HepG2 (cell line): ENCODE measurements around the gene CAMK2D. TPM values are rescaled to one million over a fixed set of nuclear protein-coding genes. Genes with fewer than 3 reads are reported as not detected.

Experiments
- ATAC-seq: fragments of 200-7000 bp; cut with Tn5 transposase; 3 replicates; pipeline ENCODE4 v1.9.1; 2020; ENCODE audit warnings: mild to moderate bottlenecking, moderate library complexity
- BruUV-seq: library from RNA; stranded (reverse); fragments of 400-500 nt; replicated peaks from 2 replicates; lab custom pipeline; 2021; lab: Mats Ljungman, UMichigan
- CTCF ChIA-PET: fragments of 300-600 bp; formaldehyde crosslinking; extraction: SDS; loops from one replicate; lab custom pipeline; 2021; ENCODE audit warnings: low total read pairs, inconsistent platforms, low intra/inter-chr PET ratio; lab: Yijun Ruan, JAX
- POLR2A ChIA-PET: fragments of 350-600 bp; sonication (Branson Sonifier 250); formaldehyde crosslinking; loops from one replicate; lab custom pipeline; 2020; ENCODE audit warnings: antibody characterized with exemption, inconsistent platforms; lab: Yijun Ruan, JAX
- DNase-seq: peaks from one replicate; pipeline ENCODE4 v3.0.0-alpha.2; 2015; ENCODE audit warnings: low spot score
- FAIRE-seq: peaks from 3 replicates; lab custom pipeline; 2011; peaks lifted over from hg19 to GRCh38; lab: Jason Lieb, UNC
- H2AFZ ChIP-seq: one replicate; pipeline ENCODE4 v1.6.1; 2011; ENCODE audit warnings: low read length, inconsistent platforms
- H3K27ac ChIP-seq: fragments of 300-600 bp; 3 replicates; pipeline ENCODE4 v1.8.0; 2011; ENCODE audit warnings: mixed run types, mild to moderate bottlenecking, mixed read lengths, low read length, inconsistent platforms; ENCODE audit not compliant: insufficient read depth; ENCODE audit errors: extremely low read length
- H3K27me3 ChIP-seq, 2 experiments: fragments of 200-600 bp in 1 of 2; 2 replicates in 1 of 2; 3 replicates in 1 of 2; pipeline versions ENCODE4 v1.6.0 to v1.8.0; 2011; ENCODE audit warnings: low read length in 2 of 2, mild to moderate bottlenecking in 2 of 2, moderate library complexity in 2 of 2, inconsistent platforms in 1 of 2; ENCODE audit not compliant: insufficient read depth in 2 of 2, control insufficient read depth in 1 of 2
- H3K36me3 ChIP-seq, 2 experiments: fragments of 200-600 bp in 1 of 2; replicated peaks in 1 of 2; 2 replicates in 1 of 2; 3 replicates in 1 of 2; pipeline versions ENCODE4 v1.5.1 to v1.8.0; 2011; ENCODE audit warnings: low read length in 2 of 2, inconsistent platforms in 1 of 2; ENCODE audit not compliant: insufficient read depth in 2 of 2, control insufficient read depth in 1 of 2
- H3K4me1 ChIP-seq: 2 replicates; pipeline ENCODE4 v1.5.1; 2012; ENCODE audit warnings: low read length, inconsistent platforms; ENCODE audit not compliant: insufficient read depth
- H3K4me2 ChIP-seq: 2 replicates; pipeline ENCODE4 v1.6.0; 2011; ENCODE audit warnings: low read depth, low read length, inconsistent platforms
- H3K4me3 ChIP-seq, 3 experiments: fragments of 200-600 bp in 1 of 3; sonication (generic), shearing (Covaris generic) in 1 of 3; replicated peaks in 1 of 3; 2 replicates each; pipeline ENCODE4 v1.5.1; 2011 to 2016; ENCODE audit warnings: low read length in 3 of 3, inconsistent platforms in 2 of 3, low read depth in 2 of 3, mild to moderate bottlenecking in 2 of 3, control low read depth in 1 of 3, mixed read lengths in 1 of 3; ENCODE audit not compliant: insufficient read depth in 1 of 3
- H3K79me2 ChIP-seq: one replicate; pipeline ENCODE4 v1.6.1; 2011; ENCODE audit warnings: low read length, inconsistent platforms; ENCODE audit not compliant: insufficient read depth
- H3K9ac ChIP-seq: 2 replicates; pipeline ENCODE4 v1.6.0; 2011; ENCODE audit warnings: mild to moderate bottlenecking, low read depth, low read length, inconsistent platforms; ENCODE audit not compliant: insufficient read depth
- H3K9me3 ChIP-seq: 2 replicates; pipeline ENCODE4 v1.5.1; 2012; ENCODE audit warnings: mild to moderate bottlenecking, low read length
- H4K20me1 ChIP-seq: 2 replicates; pipeline ENCODE4 v1.6.0; 2011; ENCODE audit warnings: inconsistent platforms, mild to moderate bottlenecking, low read length, moderate library complexity; ENCODE audit not compliant: insufficient read depth
- ATF7 ChIP-seq, 2 experiments: fragments of 450-650 bp in 1 of 2; sonication (generic) in 1 of 2; formaldehyde crosslinking in 1 of 2; IDR thresholded peaks; 2 replicates each; pipeline versions ENCODE4 v1.4.0 to v1.6.1; 2016 to 2020; ENCODE audit warnings: antibody characterized with exemption in 1 of 2, mild to moderate bottlenecking in 1 of 2, missing genetic modification reagents in 1 of 2
- DMAP1 ChIP-seq: IDR thresholded peaks from 2 replicates; pipeline ENCODE4 v1.6.1; 2016
- NRL ChIP-seq: sonication (generic); formaldehyde crosslinking; IDR thresholded peaks from 2 replicates; pipeline ENCODE4 v1.5.0; 2020; ENCODE audit warnings: missing genetic modification reagents, mild to moderate bottlenecking, moderate library complexity, borderline replicate concordance
- PHF8 ChIP-seq: sonication (generic); formaldehyde crosslinking; IDR thresholded peaks from 2 replicates; pipeline ENCODE4 v1.5.0; 2020; ENCODE audit warnings: missing genetic modification reagents
- REPIN1 ChIP-seq: sonication (generic); formaldehyde crosslinking; IDR thresholded peaks from 2 replicates; pipeline ENCODE4 v1.8.0; 2022; ENCODE audit warnings: missing genetic modification reagents, low read depth, mild to moderate bottlenecking, borderline replicate concordance
- RFXAP ChIP-seq: sonication (generic); formaldehyde crosslinking; IDR thresholded peaks from 2 replicates; pipeline ENCODE4 v1.4.0; 2020; ENCODE audit warnings: missing genetic modification reagents, borderline replicate concordance
- SRF ChIP-seq: IDR thresholded peaks from 2 replicates; pipeline ENCODE4 v1.6.1; 2011; ENCODE audit warnings: mild to moderate bottlenecking, low read depth, low read length, moderate library complexity
- SRSF9 ChIP-seq: fragments of 200-400 bp; formaldehyde crosslinking; IDR thresholded peaks from 2 replicates; pipeline ENCODE4 v1.6.1; 2018; ENCODE audit warnings: borderline replicate concordance, mild to moderate bottlenecking, low read depth, low read length; ENCODE audit not compliant: insufficient read depth, poor library complexity, severe bottlenecking
- U2AF1 ChIP-seq: fragments of 200-400 bp; formaldehyde crosslinking; optimal IDR thresholded peaks from 2 replicates; pipeline ENCODE3; 2017; ENCODE audit warnings: mild to moderate bottlenecking, low read depth, low read length
- ZC3H13 ChIP-seq: sonication (generic); formaldehyde crosslinking; IDR thresholded peaks from 2 replicates; pipeline ENCODE4 v1.8.1; 2023; ENCODE audit warnings: mild to moderate bottlenecking, missing genetic modification reagents, moderate library complexity
- ZFY ChIP-seq: sonication (generic); formaldehyde crosslinking; IDR thresholded peaks from 2 replicates; pipeline ENCODE4 v1.4.0; 2020; ENCODE audit warnings: missing genetic modification reagents
- ZMYM3 ChIP-seq: sonication (generic); formaldehyde crosslinking; IDR thresholded peaks from 2 replicates; pipeline ENCODE4 v1.5.1; 2020; ENCODE audit warnings: mild to moderate bottlenecking, missing genetic modification reagents
- ZMYM4 ChIP-seq: sonication (generic); formaldehyde crosslinking; IDR thresholded peaks from 2 replicates; pipeline ENCODE4 v1.8.1; 2023; ENCODE audit warnings: mild to moderate bottlenecking, missing genetic modification reagents
- ZNF136 ChIP-seq: sonication (generic); formaldehyde crosslinking; IDR thresholded peaks from 2 replicates; pipeline ENCODE4 v1.8.1; 2022; ENCODE audit warnings: low read depth, mild to moderate bottlenecking, moderate library complexity, missing genetic modification reagents
- ZNF296 ChIP-seq: sonication (generic); formaldehyde crosslinking; conservative IDR thresholded peaks from 2 replicates; pipeline ENCODE4 v1.5.0; 2020; ENCODE audit warnings: mild to moderate bottlenecking, missing genetic modification reagents
- ZNF33A ChIP-seq: sonication (generic); formaldehyde crosslinking; IDR thresholded peaks from 2 replicates; pipeline ENCODE4 v1.5.1; 2020; ENCODE audit warnings: missing genetic modification reagents, mild to moderate bottlenecking, moderate library complexity, borderline replicate concordance
- ZNF557 ChIP-seq: sonication (generic); formaldehyde crosslinking; IDR thresholded peaks from 2 replicates; pipeline ENCODE4 v1.4.0; 2020; ENCODE audit warnings: missing genetic modification reagents
- ZNF644 ChIP-seq: IDR thresholded peaks from 2 replicates; pipeline ENCODE4 v1.6.1; 2016; ENCODE audit warnings: low read depth
- ZNF720 ChIP-seq: sonication (generic); formaldehyde crosslinking; IDR thresholded peaks from 2 replicates; pipeline ENCODE4 v1.4.0; 2020; ENCODE audit warnings: missing genetic modification reagents
- ZSCAN30 ChIP-seq: sonication (generic); formaldehyde crosslinking; IDR thresholded peaks from 2 replicates; pipeline ENCODE4 v1.5.0; 2020; ENCODE audit warnings: mild to moderate bottlenecking, missing genetic modification reagents
- WGBS: methylation state at CpG from one replicate; pipeline ENCODE4 v1.1.6; 2017; ENCODE audit warnings: low lambda C conversion rate; 5-methylcytosine and 5-hydroxymethylcytosine counted together
- in situ Hi-C: cut with HindIII; loops from 2 replicates; pipeline ENCODE4 v1.10.0; 2017; ENCODE audit warnings: low pct_unique_long_range_greater_than_20kb; ENCODE audit not compliant: extremely low pct_ligation_motif_present
- intact Hi-C: fragments of 100-400 bp; cut with micrococcal nuclease; formaldehyde crosslinking; loops from one replicate; pipeline ENCODE4 v1.10.0; 2022; ENCODE audit not compliant: unreplicated experiment
- polyA plus RNA-seq, 8 experiments: library from polyadenylated mRNA; depleted of rRNA in 3 of 8; stranded (reverse) in 7 of 8; unstranded in 1 of 8; fragments of >200 nt; fragmentation: Illumina TruSeq in 4 of 8; extraction: Trizol in 4 of 8; gene quantifications; 2 replicates each; pipeline versions ENCODE4 v1.2.1 to v1.2.3, GENCODE V29; 2011 to 2016; ENCODE audit warnings: low read depth in 4 of 8, missing spikeins in 1 of 8, mixed read lengths in 1 of 8; ENCODE audit not compliant: insufficient read depth in 1 of 8
- total RNA-seq, 5 experiments: library from RNA; depleted of rRNA; stranded (reverse); fragments of >200 nt; fragmentation: Illumina TruSeq; extraction: Trizol; gene quantifications; 2 replicates each; pipeline ENCODE4 v1.2.3, GENCODE V29; 2016; ENCODE audit warnings: low read depth in 1 of 5
- TF ChIP-seq, protein P1 (sequence below): sonication (generic); formaldehyde crosslinking; IDR thresholded peaks from 2 replicates; pipeline ENCODE4 v1.4.0; 2020; ENCODE audit warnings: mild to moderate bottlenecking, missing genetic modification reagents
- TF ChIP-seq, protein P2 (sequence below): sonication (generic); formaldehyde crosslinking; IDR thresholded peaks from 2 replicates; pipeline ENCODE4 v1.5.0; 2020; ENCODE audit warnings: mild to moderate bottlenecking, low read depth, missing genetic modification reagents, borderline replicate concordance

Gene CAMK2D
- total and polyA plus RNA-seq, 2 of the 13 experiments (the other 11 are each of a cell fraction or from before 2014, with no cell fraction given) = 18.0 to 65.4 TPM

DNA sequence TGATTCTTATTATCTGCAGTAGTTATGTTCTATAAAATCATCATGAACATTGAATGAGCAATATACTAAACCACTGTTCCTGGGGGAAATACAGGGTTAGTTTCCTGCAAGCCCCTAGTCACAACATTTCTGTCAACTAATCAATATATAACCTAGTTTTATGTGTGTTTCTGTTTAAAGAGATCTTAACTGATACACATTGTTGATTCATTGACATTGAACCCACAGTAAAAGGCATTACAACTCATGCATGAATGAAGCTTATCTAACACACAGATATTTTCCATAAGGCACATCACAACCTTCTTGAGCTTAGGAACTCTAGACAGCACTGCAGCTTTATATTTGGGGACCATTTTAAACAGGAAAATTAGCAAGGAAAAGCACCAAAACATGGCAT, 134.2 kb downstream of the CAMK2D start:
- H3K79me2 ChIP-seq = peaks cover 4% of the 10 kb centered on the region
- H3K4me3 ChIP-seq = no peak overlapping the region
- ChIA-PET CTCF (no interaction called here), POLR2A (no interaction called here)
- no peak overlapping the region for H3K9ac ChIP-seq
- H3K9me3 ChIP-seq = no peaks in the 10 kb centered on the region
- no peak for FAIRE-seq
- no peak overlapping the region for H3K27ac ChIP-seq
- H3K36me3 ChIP-seq = peaks cover 0 to 4% of the 10 kb centered on the region in 2 experiments; a peak in 2 of 5 replicates
- BruUV-seq = no TSS peak
- ATAC-seq = no peak
- H3K4me1 ChIP-seq = peaks cover 6% of the 10 kb centered on the region
- intact Hi-C loops = no loop called here
- TF ChIP-seq, protein P1, sequence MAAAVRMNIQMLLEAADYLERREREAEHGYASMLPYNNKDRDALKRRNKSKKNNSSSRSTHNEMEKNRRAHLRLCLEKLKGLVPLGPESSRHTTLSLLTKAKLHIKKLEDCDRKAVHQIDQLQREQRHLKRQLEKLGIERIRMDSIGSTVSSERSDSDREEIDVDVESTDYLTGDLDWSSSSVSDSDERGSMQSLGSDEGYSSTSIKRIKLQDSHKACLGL (CRISPR knock-in tag) = no peak
- TF ChIP-seq SRSF9 (no peak), ZNF644 (CRISPR knock-in tag) (no peak), RFXAP (CRISPR knock-in tag) (no peak), ZNF296 (no peak), ZNF136 (no peak), ZSCAN30 (CRISPR knock-in tag) (no peak)
- in situ Hi-C loops = no loop called here
- no peak overlapping the region for H2AFZ ChIP-seq
- H3K4me2 ChIP-seq = no peak overlapping the region
- H3K27me3 ChIP-seq = no peaks in the 10 kb centered on the region
- no peaks in the 10 kb centered on the region for H4K20me1 ChIP-seq
- no peak for DNase-seq

DNA sequence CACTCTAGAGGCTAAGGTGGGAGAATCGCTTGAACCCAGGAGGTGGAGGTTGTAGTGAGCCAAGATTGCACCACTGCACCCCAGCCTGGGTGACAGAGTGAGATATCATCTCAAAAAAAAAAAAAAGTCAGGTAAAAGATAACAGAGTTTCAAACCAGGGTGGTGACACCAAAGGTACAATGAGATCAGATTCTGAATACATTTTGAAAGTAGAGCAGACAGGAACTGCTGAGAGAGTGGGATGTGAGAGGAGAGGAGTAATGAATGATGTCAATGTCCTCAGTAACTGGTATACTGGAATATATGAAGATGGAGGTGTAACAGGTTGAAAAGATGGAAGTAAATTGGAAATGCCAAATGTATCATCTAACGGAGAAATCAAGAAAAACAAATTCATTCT, 135.6 kb downstream of the CAMK2D start:
- no TSS peak for BruUV-seq
- WGBS = 100% methylated on average over 2 of the region's 2 CpGs
- peaks cover 0 to 3% of the 10 kb centered on the region in 2 experiments; a peak in 2 of 5 replicates for H3K36me3 ChIP-seq
- FAIRE-seq (no peak), DNase-seq (no peak), ATAC-seq (no peak)
- no peak overlapping the region for H3K27ac ChIP-seq
- H3K4me2 ChIP-seq = no peak overlapping the region
- H3K27me3 ChIP-seq = no peaks in the 10 kb centered on the region
- peaks cover 4% of the 10 kb centered on the region for H3K79me2 ChIP-seq
- no peaks in the 10 kb centered on the region for H4K20me1 ChIP-seq
- intact Hi-C loops (no loop called here), in situ Hi-C loops (no loop called here)
- H3K4me3 ChIP-seq = no peak overlapping the region
- H3K4me1 ChIP-seq = peaks cover 6% of the 10 kb centered on the region
- POLR2A ChIA-PET = no interaction called here
- H2AFZ ChIP-seq = no peak overlapping the region
- H3K9ac ChIP-seq = no peak overlapping the region
- CTCF ChIA-PET = no interaction called here
- no peaks in the 10 kb centered on the region for H3K9me3 ChIP-seq
- TF ChIP-seq ZNF720 (CRISPR knock-in tag) (no peak), DMAP1 (CRISPR knock-in tag) (no peak), PHF8 (no peak), U2AF1 (no peak), ATF7 (IDR thresholded peaks at IDR 0.05) (no peak), ATF7 (CRISPR knock-in tag; IDR thresholded peaks at IDR 0.05) (no peak), ZNF33A (no peak), ZMYM4 (no peak), ZC3H13 (CRISPR knock-in tag) (no peak), NRL (CRISPR knock-in tag) (no peak), SRF (no peak), ZFY (CRISPR knock-in tag) (no peak), REPIN1 (no peak), ZNF557 (no peak), ZMYM3 (no peak)
- TF ChIP-seq, protein P2, sequence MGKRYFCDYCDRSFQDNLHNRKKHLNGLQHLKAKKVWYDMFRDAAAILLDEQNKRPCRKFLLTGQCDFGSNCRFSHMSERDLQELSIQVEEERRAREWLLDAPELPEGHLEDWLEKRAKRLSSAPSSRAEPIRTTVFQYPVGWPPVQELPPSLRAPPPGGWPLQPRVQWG (CRISPR knock-in tag) = no peak
